Measurements from ENCODE around the gene CHST8. TPM values are rescaled to one million over a fixed set of nuclear protein-coding genes. Genes with fewer than 3 reads are reported as not detected.

CHST8 gene
- total and polyA plus RNA-seq, 2 donors, result 0.23 to 0.47 TPM

GRCh38 chr19:33706631-33707030, 84.9 kb downstream of the CHST8 start:
- Histone ChIP-seq H3K9me3 (ENCODE audit: control insufficient read depth in 2 of 2, insufficient read depth in 1 of 2, low read length in 1 of 2) (no peaks in the 10 kb centered on the region), H3K4me3 (ENCODE audit: low read length in 2 of 2) (no peak overlapping the region), H3K36me3 (ENCODE audit: control insufficient read depth in 2 of 2, insufficient read depth in 2 of 2, low read length in 1 of 2) (no peaks in the 10 kb centered on the region), H3K27me3 (ENCODE audit: control insufficient read depth in 2 of 2, insufficient read depth in 1 of 2, low read length in 1 of 2) (no peaks in the 10 kb centered on the region), H3K27ac (ENCODE audit: low read depth in 1 of 2, low read length in 1 of 2) (no peak overlapping the region), H3K4me1 (ENCODE audit: control insufficient read depth in 2 of 2, insufficient read depth in 2 of 2, low read length in 2 of 2) (no peaks in the 10 kb centered on the region)
- WGBS, result 88% methylated on average over 10 of the region's 10 CpGs
- no peak for DNase-seq (ENCODE audit: low read depth in 6 of 9, low spot score in 9 of 9)

GRCh38 chr19:33712268-33712667, 90.5 kb downstream of the CHST8 start:
- H3K4me1 ChIP-seq (ENCODE audit: control insufficient read depth in 2 of 2, insufficient read depth in 2 of 2, low read length in 2 of 2), result no peaks in the 10 kb centered on the region
- WGBS, result 79% methylated on average over 6 of the region's 6 CpGs
- no peak overlapping the region for H3K27ac ChIP-seq (ENCODE audit: low read depth in 1 of 2, low read length in 1 of 2)
- no peaks in the 10 kb centered on the region for H3K27me3 ChIP-seq (ENCODE audit: control insufficient read depth in 2 of 2, insufficient read depth in 1 of 2, low read length in 1 of 2)
- no peaks in the 10 kb centered on the region for H3K36me3 ChIP-seq (ENCODE audit: control insufficient read depth in 2 of 2, insufficient read depth in 2 of 2, low read length in 1 of 2)
- no peak for DNase-seq (ENCODE audit: low read depth in 6 of 9, low spot score in 9 of 9)
- H3K9me3 ChIP-seq (ENCODE audit: control insufficient read depth in 2 of 2, insufficient read depth in 1 of 2, low read length in 1 of 2), result no peaks in the 10 kb centered on the region
- H3K4me3 ChIP-seq (ENCODE audit: low read length in 2 of 2), result no peak overlapping the region

GRCh38 chr19:33713194-33713593, 91.4 kb downstream of the CHST8 start:
- Histone ChIP-seq H3K36me3 (ENCODE audit: control insufficient read depth in 2 of 2, insufficient read depth in 2 of 2, low read length in 1 of 2) (no peaks in the 10 kb centered on the region), H3K27me3 (ENCODE audit: control insufficient read depth in 2 of 2, insufficient read depth in 1 of 2, low read length in 1 of 2) (no peaks in the 10 kb centered on the region), H3K4me3 (ENCODE audit: low read length in 2 of 2) (no peak overlapping the region), H3K9me3 (ENCODE audit: control insufficient read depth in 2 of 2, insufficient read depth in 1 of 2, low read length in 1 of 2) (no peaks in the 10 kb centered on the region), H3K27ac (ENCODE audit: low read depth in 1 of 2, low read length in 1 of 2) (no peak overlapping the region), H3K4me1 (ENCODE audit: control insufficient read depth in 2 of 2, insufficient read depth in 2 of 2, low read length in 2 of 2) (no peaks in the 10 kb centered on the region)
- WGBS, result 73% methylated on average over 3 of the region's 3 CpGs
- DNase-seq (ENCODE audit: low read depth in 6 of 9, low spot score in 9 of 9), result no peak

- WGBS, result 96% methylated on average over 3 of the region's 3 CpGs
- no peak overlapping the region for H3K27ac ChIP-seq (ENCODE audit: low read depth in 1 of 2, low read length in 1 of 2)
Observed at GRCh38 chr19:33714149-33714548, 92.4 kb downstream of the CHST8 start.

GRCh38 chr19:33715462-33715861, 93.7 kb downstream of the CHST8 start:
- 95% methylated on average over 1 of the region's 1 CpG for WGBS
- no peak for DNase-seq (ENCODE audit: low read depth in 6 of 9, low spot score in 9 of 9)

More at GRCh38 chr19:33714149-33714548, 92.4 kb downstream of the CHST8 start:
- Histone ChIP-seq H3K4me3 (ENCODE audit: low read length in 2 of 2) (no peak overlapping the region), H3K4me1 (ENCODE audit: control insufficient read depth in 2 of 2, insufficient read depth in 2 of 2, low read length in 2 of 2) (no peaks in the 10 kb centered on the region), H3K36me3 (ENCODE audit: control insufficient read depth in 2 of 2, insufficient read depth in 2 of 2, low read length in 1 of 2) (no peaks in the 10 kb centered on the region), H3K9me3 (ENCODE audit: control insufficient read depth in 2 of 2, insufficient read depth in 1 of 2, low read length in 1 of 2) (no peaks in the 10 kb centered on the region), H3K27me3 (ENCODE audit: control insufficient read depth in 2 of 2, insufficient read depth in 1 of 2, low read length in 1 of 2) (no peaks in the 10 kb centered on the region)
- DNase-seq (ENCODE audit: low read depth in 6 of 9, low spot score in 9 of 9), result no peak

GRCh38 chr19:33717878-33718277, 96.1 kb downstream of the CHST8 start:
- H3K4me1 ChIP-seq (ENCODE audit: control insufficient read depth in 2 of 2, insufficient read depth in 2 of 2, low read length in 2 of 2), result no peaks in the 10 kb centered on the region
- no peak overlapping the region for H3K4me3 ChIP-seq (ENCODE audit: low read length in 2 of 2)
- H3K27me3 ChIP-seq (ENCODE audit: control insufficient read depth in 2 of 2, insufficient read depth in 1 of 2, low read length in 1 of 2), result no peaks in the 10 kb centered on the region
- H3K36me3 ChIP-seq (ENCODE audit: control insufficient read depth in 2 of 2, insufficient read depth in 2 of 2, low read length in 1 of 2), result no peaks in the 10 kb centered on the region
- H3K9me3 ChIP-seq (ENCODE audit: control insufficient read depth in 2 of 2, insufficient read depth in 1 of 2, low read length in 1 of 2), result no peaks in the 10 kb centered on the region
- WGBS, result 89% methylated on average over 3 of the region's 3 CpGs
- no peak overlapping the region for H3K27ac ChIP-seq (ENCODE audit: low read depth in 1 of 2, low read length in 1 of 2)
- DNase-seq (ENCODE audit: low read depth in 6 of 9, low spot score in 9 of 9), result no peak

More at GRCh38 chr19:33715462-33715861, 93.7 kb downstream of the CHST8 start:
- no peaks in the 10 kb centered on the region for H3K9me3 ChIP-seq (ENCODE audit: control insufficient read depth in 2 of 2, insufficient read depth in 1 of 2, low read length in 1 of 2)
- H3K36me3 ChIP-seq (ENCODE audit: control insufficient read depth in 2 of 2, insufficient read depth in 2 of 2, low read length in 1 of 2), result no peaks in the 10 kb centered on the region
- no peak overlapping the region for H3K4me3 ChIP-seq (ENCODE audit: low read length in 2 of 2)
- no peaks in the 10 kb centered on the region for H3K4me1 ChIP-seq (ENCODE audit: control insufficient read depth in 2 of 2, insufficient read depth in 2 of 2, low read length in 2 of 2)
- H3K27ac ChIP-seq (ENCODE audit: low read depth in 1 of 2, low read length in 1 of 2), result no peak overlapping the region
- no peaks in the 10 kb centered on the region for H3K27me3 ChIP-seq (ENCODE audit: control insufficient read depth in 2 of 2, insufficient read depth in 1 of 2, low read length in 1 of 2)

- no peak for DNase-seq (ENCODE audit: low read depth in 6 of 9, low spot score in 9 of 9)
Observed at GRCh38 chr19:33718651-33719254, 97.0 kb downstream of the CHST8 start.

GRCh38 chr19:33719366-33720154, 97.8 kb downstream of the CHST8 start:
- no peaks in the 10 kb centered on the region for H3K9me3 ChIP-seq (ENCODE audit: control insufficient read depth in 2 of 2, insufficient read depth in 1 of 2, low read length in 1 of 2)
- H3K27ac ChIP-seq (ENCODE audit: low read depth in 1 of 2, low read length in 1 of 2), result no peak overlapping the region
- no peaks in the 10 kb centered on the region for H3K4me1 ChIP-seq (ENCODE audit: control insufficient read depth in 2 of 2, insufficient read depth in 2 of 2, low read length in 2 of 2)
- DNase-seq (ENCODE audit: low read depth in 6 of 9, low spot score in 9 of 9), result no peak
- H3K27me3 ChIP-seq (ENCODE audit: control insufficient read depth in 2 of 2, insufficient read depth in 1 of 2, low read length in 1 of 2), result no peaks in the 10 kb centered on the region
- H3K4me3 ChIP-seq (ENCODE audit: low read length in 2 of 2), result no peak overlapping the region
- H3K36me3 ChIP-seq (ENCODE audit: control insufficient read depth in 2 of 2, insufficient read depth in 2 of 2, low read length in 1 of 2), result no peaks in the 10 kb centered on the region
- WGBS, result 73% methylated on average over 13 of the region's 13 CpGs

More at GRCh38 chr19:33718651-33719254, 97.0 kb downstream of the CHST8 start:
- H3K9me3 ChIP-seq (ENCODE audit: control insufficient read depth in 2 of 2, insufficient read depth in 1 of 2, low read length in 1 of 2), result no peaks in the 10 kb centered on the region
- 65% methylated on average over 12 of the region's 12 CpGs for WGBS
- no peaks in the 10 kb centered on the region for H3K27me3 ChIP-seq (ENCODE audit: control insufficient read depth in 2 of 2, insufficient read depth in 1 of 2, low read length in 1 of 2)
- no peaks in the 10 kb centered on the region for H3K4me1 ChIP-seq (ENCODE audit: control insufficient read depth in 2 of 2, insufficient read depth in 2 of 2, low read length in 2 of 2)
- H3K27ac ChIP-seq (ENCODE audit: low read depth in 1 of 2, low read length in 1 of 2), result no peak overlapping the region
- no peak overlapping the region for H3K4me3 ChIP-seq (ENCODE audit: low read length in 2 of 2)
- H3K36me3 ChIP-seq (ENCODE audit: control insufficient read depth in 2 of 2, insufficient read depth in 2 of 2, low read length in 1 of 2), result no peaks in the 10 kb centered on the region

GRCh38 chr19:33720155-33720493, 98.4 kb downstream of the CHST8 start:
- Histone ChIP-seq H3K27me3 (ENCODE audit: control insufficient read depth in 2 of 2, insufficient read depth in 1 of 2, low read length in 1 of 2) (no peaks in the 10 kb centered on the region), H3K4me1 (ENCODE audit: control insufficient read depth in 2 of 2, insufficient read depth in 2 of 2, low read length in 2 of 2) (no peaks in the 10 kb centered on the region), H3K27ac (ENCODE audit: low read depth in 1 of 2, low read length in 1 of 2) (no peak overlapping the region), H3K9me3 (ENCODE audit: control insufficient read depth in 2 of 2, insufficient read depth in 1 of 2, low read length in 1 of 2) (no peaks in the 10 kb centered on the region), H3K36me3 (ENCODE audit: control insufficient read depth in 2 of 2, insufficient read depth in 2 of 2, low read length in 1 of 2) (no peaks in the 10 kb centered on the region), H3K4me3 (ENCODE audit: low read length in 2 of 2) (no peak overlapping the region)
- DNase-seq (ENCODE audit: low read depth in 6 of 9, low spot score in 9 of 9), result no peak
- 93% methylated on average over 3 of the region's 3 CpGs for WGBS
